ENCODE results near the gene SORCS3.

DNA sequence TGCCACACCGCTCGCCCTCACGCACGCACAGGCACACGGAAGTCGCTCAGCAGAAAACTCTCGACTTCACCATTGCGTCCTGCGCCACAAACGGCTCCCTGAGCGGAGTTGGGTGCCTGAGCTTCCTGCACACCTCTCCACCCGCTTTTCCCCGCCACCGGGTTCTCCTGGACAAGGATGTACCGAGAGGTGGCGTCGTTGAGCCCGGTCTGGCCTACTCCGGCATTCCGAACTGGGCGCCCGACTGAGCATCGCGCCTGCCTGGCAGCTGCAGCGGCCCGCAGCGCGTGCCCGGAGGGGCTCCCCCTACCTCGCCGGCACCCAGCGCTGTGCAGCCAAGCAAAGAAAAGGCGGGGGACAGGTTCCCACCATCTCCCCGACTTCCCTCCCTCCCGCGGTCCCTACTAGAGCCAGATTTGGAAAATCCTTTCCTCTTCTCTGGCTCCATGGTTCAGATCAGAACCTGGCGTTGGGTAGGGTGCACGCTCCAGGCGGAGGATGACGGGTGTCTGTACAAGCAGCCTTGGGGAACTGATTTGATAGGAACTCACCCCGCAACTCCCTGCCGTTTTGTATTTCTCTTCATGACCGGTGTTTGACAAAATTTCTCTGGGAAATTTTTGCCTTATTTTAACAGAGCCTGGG, 1.7 kb downstream of the SORCS3 start:
- TF ChIP-seq, protein P1, sequence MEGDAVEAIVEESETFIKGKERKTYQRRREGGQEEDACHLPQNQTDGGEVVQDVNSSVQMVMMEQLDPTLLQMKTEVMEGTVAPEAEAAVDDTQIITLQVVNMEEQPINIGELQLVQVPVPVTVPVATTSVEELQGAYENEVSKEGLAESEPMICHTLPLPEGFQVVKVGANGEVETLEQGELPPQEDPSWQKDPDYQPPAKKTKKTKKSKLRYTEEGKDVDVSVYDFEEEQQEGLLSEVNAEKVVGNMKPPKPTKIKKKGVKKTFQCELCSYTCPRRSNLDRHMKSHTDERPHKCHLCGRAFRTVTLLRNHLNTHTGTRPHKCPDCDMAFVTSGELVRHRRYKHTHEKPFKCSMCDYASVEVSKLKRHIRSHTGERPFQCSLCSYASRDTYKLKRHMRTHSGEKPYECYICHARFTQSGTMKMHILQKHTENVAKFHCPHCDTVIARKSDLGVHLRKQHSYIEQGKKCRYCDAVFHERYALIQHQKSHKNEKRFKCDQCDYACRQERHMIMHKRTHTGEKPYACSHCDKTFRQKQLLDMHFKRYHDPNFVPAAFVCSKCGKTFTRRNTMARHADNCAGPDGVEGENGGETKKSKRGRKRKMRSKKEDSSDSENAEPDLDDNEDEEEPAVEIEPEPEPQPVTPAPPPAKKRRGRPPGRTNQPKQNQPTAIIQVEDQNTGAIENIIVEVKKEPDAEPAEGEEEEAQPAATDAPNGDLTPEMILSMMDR (IDR thresholded peaks at IDR 0.05; ENCODE audit: low read depth, low read length), result no peak
- TF ChIP-seq POLR2A (IDR thresholded peaks at IDR 0.05; ENCODE audit: extremely low read depth, insufficient read length), result no peak
